Cardiac fibroblast (primary cell): ENCODE measurements around the gene CHRNA4.

ENCODE experiments used
- DNase-seq, 2 donors: peaks; one replicate each; pipeline versions ENCODE4 v3.0.0 to v3.0.0-alpha.2; 2010; ENCODE audit warnings: low read depth in 2 of 2
- H3K4me3 ChIP-seq, 2 donors: replicated peaks in 1 of 2; 1 replicate in 1 of 2; 2 replicates in 1 of 2; pipeline ENCODE4 v1.5.1; 2011; ENCODE audit warnings: low read depth in 2 of 2, low read length in 2 of 2, mild to moderate bottlenecking in 2 of 2, moderate library complexity in 1 of 2
- CTCF ChIP-seq: IDR thresholded peaks from one replicate; pipeline ENCODE4 v1.5.1; 2011; ENCODE audit warnings: low read depth, mild to moderate bottlenecking, low read length, inconsistent platforms

The CHRNA4 gene

GRCh38 chr20:63298731-63299312 is 62.3 kb downstream of the CHRNA4 start:
- TF ChIP-seq CTCF, result no peak
- no peak overlapping the region for H3K4me3 ChIP-seq

GRCh38 chr20:63297796-63298572 is 63.2 kb downstream of the CHRNA4 start:
- H3K4me3 ChIP-seq, result no peak overlapping the region
- no peak for TF ChIP-seq CTCF
- DNase-seq, result no peak

More at GRCh38 chr20:63298731-63299312, 62.3 kb downstream of the CHRNA4 start:
- no peak for DNase-seq

GRCh38 chr20:63297371-63297781 is 63.8 kb downstream of the CHRNA4 start:
- DNase-seq, result no peak
- no peak overlapping the region for H3K4me3 ChIP-seq
- TF ChIP-seq CTCF, result no peak

GRCh38 chr20:63296531-63297299 is 64.4 kb downstream of the CHRNA4 start:
- DNase-seq, result no peak
- no peak for TF ChIP-seq CTCF
- no peak overlapping the region for H3K4me3 ChIP-seq

- no peak for TF ChIP-seq CTCF
- H3K4me3 ChIP-seq, result no peak overlapping the region
- DNase-seq, result no peak
These were observed 65.3 kb downstream of the CHRNA4 start for GRCh38 chr20:63295846-63296245.

GRCh38 chr20:63295422-63295821 is 65.7 kb downstream of the CHRNA4 start:
- no peak for DNase-seq

More at GRCh38 chr20:63295422-63295821, 65.7 kb downstream of the CHRNA4 start:
- no peak for TF ChIP-seq CTCF
- no peak overlapping the region for H3K4me3 ChIP-seq
